ENCODE data around the gene SLC10A3. TPM values are rescaled to one million over a fixed set of nuclear protein-coding genes. Genes with fewer than 3 reads are reported as not detected.

The SLC10A3 gene
- total and polyA plus RNA-seq, 2 donors (not counting 3 experiments of a cell fraction or from before 2014, with no cell fraction given), result 21.9 to 22.6 TPM

DNA sequence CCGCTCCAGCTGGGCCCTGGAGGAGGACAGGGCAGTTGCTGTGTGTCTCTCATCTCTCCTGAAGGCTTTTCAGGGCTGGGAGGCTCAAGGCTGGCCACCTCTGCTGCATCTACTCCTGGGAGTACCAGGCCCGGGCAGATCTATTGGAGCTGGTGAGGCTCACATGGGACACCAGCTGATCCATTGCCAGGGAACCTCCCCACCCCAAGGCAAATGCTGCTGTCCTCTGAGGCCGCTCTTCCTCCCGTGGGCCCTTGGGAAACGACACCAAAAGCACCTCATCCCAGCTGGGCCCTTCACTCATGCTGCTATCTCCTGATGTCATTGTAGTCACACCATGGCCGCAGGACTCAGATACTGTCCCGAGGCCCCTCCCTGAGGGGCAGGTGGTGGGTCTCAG lies 7.6 kb downstream of the SLC10A3 start:
- Histone ChIP-seq H2AFZ (ENCODE audit: low read depth, low read length) (no peak overlapping the region), H3K9me1 (replicated peaks; ENCODE audit: control insufficient read depth, extremely low read depth, insufficient read depth, low read length) (no peaks in the 10 kb centered on the region), H3K79me2 (ENCODE audit: control insufficient read depth, insufficient read depth, low read length) (peaks cover 10% of the 10 kb centered on the region), H3K9ac (replicated peaks; ENCODE audit: extremely low read depth, insufficient read depth, low read length) (no peak overlapping the region), H3K4me1 (ENCODE audit: control insufficient read depth, extremely low read depth, insufficient read depth, low read length) (peaks cover 12% of the 10 kb centered on the region), H4K20me1 (replicated peaks; ENCODE audit: control insufficient read depth, extremely low read depth, insufficient read depth, low read length) (no peaks in the 10 kb centered on the region), H3K36me3 (ENCODE audit: control insufficient read depth in 2 of 2, extremely low read depth in 1 of 2, insufficient read depth in 2 of 2, low read length in 2 of 2) (no peaks in the 10 kb centered on the region), H3K27ac (ENCODE audit: insufficient read depth, low read depth, low read length) (no peak overlapping the region), H3K4me2 (ENCODE audit: insufficient read depth, low read length) (no peak overlapping the region), H3K27me3 (ENCODE audit: control insufficient read depth in 2 of 2, insufficient read depth in 2 of 2, low read length in 2 of 2) (no peaks in the 10 kb centered on the region), H3K4me3 (replicated peaks in 1 of 3; ENCODE audit: insufficient read depth in 1 of 3, low read depth in 1 of 3, low read length in 3 of 3) (no peak overlapping the region), H3K9me3 (replicated peaks; ENCODE audit: control insufficient read depth, insufficient read depth, low read length) (no peaks in the 10 kb centered on the region)
- POLR2A ChIA-PET, result no interaction called here
- CTCF ChIA-PET, result interaction anchor here (1.4 kb wide), 1 partner anchor 8 kb away, joined by 3 read pairs; no protein-coding TSS in a partner anchor
- no peak for FAIRE-seq
- dilution Hi-C loops (cut with MboI; ENCODE audit: extremely low pct_ligation_motif_present, low sequenced_read_pairs), result no loop called here
- no peak for DNase-seq (ENCODE audit: low read depth, low spot score)
- no TSS peak for BruUV-seq (replicated peaks)
- intact Hi-C loops (cut with micrococcal nuclease), result no loop called here
- TF ChIP-seq CTCF (IDR thresholded peaks at IDR 0.05; ENCODE audit: extremely low read depth in 1 of 2, insufficient read depth in 1 of 2, low read depth in 1 of 2, low read length in 2 of 2) (no peak), MAX (IDR thresholded peaks at IDR 0.05; ENCODE audit: insufficient read depth, insufficient read length) (no peak), EZH2 (IDR thresholded peaks at IDR 0.05; ENCODE audit: borderline replicate concordance, low read depth, low read length, severe bottlenecking) (no peak), JUN (IDR thresholded peaks at IDR 0.05; ENCODE audit: borderline replicate concordance, insufficient read depth, insufficient read length, low read depth) (no peak), POLR2AphosphoS5 (IDR thresholded peaks at IDR 0.05; ENCODE audit: insufficient read depth, low read depth, low read length) (no peak), POLR2A (IDR thresholded peaks at IDR 0.05; ENCODE audit: low read depth, low read length) (no peak), MYC (IDR thresholded peaks at IDR 0.05; ENCODE audit: low read depth, low read length) (no peak), FOS (IDR thresholded peaks at IDR 0.05; ENCODE audit: borderline replicate concordance, insufficient read depth, low read length) (no peak), GATA2 (IDR thresholded peaks at IDR 0.05; ENCODE audit: insufficient read depth, insufficient read length, low read depth, low read length) (no peak)
